ENCODE results near the gene MCC.

Gene MCC

GRCh38 chr5:113245427-113246225, 242.6 kb downstream of the MCC start:
- no peak for DNase-seq (ENCODE audit: low read depth in 2 of 2)

GRCh38 chr5:113244966-113245365, 243.3 kb downstream of the MCC start:
- no peak for DNase-seq (ENCODE audit: low read depth in 2 of 2)

- no peak for DNase-seq (ENCODE audit: low read depth in 2 of 2)
Measured at GRCh38 chr5:113243349-113243664, 244.9 kb downstream of the MCC start.

- no peak for DNase-seq (ENCODE audit: low read depth in 2 of 2)
Measured at GRCh38 chr5:113242481-113243348, 245.5 kb downstream of the MCC start.

- no peak for DNase-seq (ENCODE audit: low read depth in 2 of 2)
Measured at GRCh38 chr5:113240951-113241726, 247.1 kb downstream of the MCC start.

- no peak for DNase-seq (ENCODE audit: low read depth in 2 of 2)
Measured at GRCh38 chr5:113240032-113240431, 248.2 kb downstream of the MCC start.

GRCh38 chr5:113237893-113238292, 250.4 kb downstream of the MCC start:
- no peak for DNase-seq (ENCODE audit: low read depth in 2 of 2)

- no peak for DNase-seq (ENCODE audit: low read depth in 2 of 2)
Measured at GRCh38 chr5:113236536-113237288, 251.5 kb downstream of the MCC start.

GRCh38 chr5:113235884-113236283, 252.4 kb downstream of the MCC start:
- DNase-seq (ENCODE audit: low read depth in 2 of 2): no peak

GRCh38 chr5:113234546-113234945, 253.7 kb downstream of the MCC start:
- DNase-seq (ENCODE audit: low read depth in 2 of 2): no peak

GRCh38 chr5:113233606-113234005, 254.6 kb downstream of the MCC start:
- DNase-seq (ENCODE audit: low read depth in 2 of 2): no peak

- no peak for DNase-seq (ENCODE audit: low read depth in 2 of 2)
Measured at GRCh38 chr5:113232667-113233066, 255.6 kb downstream of the MCC start.

GRCh38 chr5:113232221-113232620, 256.0 kb downstream of the MCC start:
- DNase-seq (ENCODE audit: low read depth in 2 of 2): no peak

- DNase-seq (ENCODE audit: low read depth in 2 of 2): no peak
Measured at GRCh38 chr5:113231653-113232000, 256.6 kb downstream of the MCC start.

GRCh38 chr5:113230711-113231652, 257.3 kb downstream of the MCC start:
- DNase-seq (ENCODE audit: low read depth in 2 of 2): no peak

GRCh38 chr5:113227798-113228197, 260.5 kb downstream of the MCC start:
- no peak for DNase-seq (ENCODE audit: low read depth in 2 of 2)

GRCh38 chr5:113226116-113226736, 262.0 kb downstream of the MCC start:
- no peak for DNase-seq (ENCODE audit: low read depth in 2 of 2)

GRCh38 chr5:113225259-113225658, 263.0 kb downstream of the MCC start:
- DNase-seq (ENCODE audit: low read depth in 2 of 2): no peak

GRCh38 chr5:113224605-113225065, 263.6 kb downstream of the MCC start:
- DNase-seq (ENCODE audit: low read depth in 2 of 2): no peak

Measured in stimulated activated CD8-positive, alpha-beta memory T cell treated with anti-CD3 and anti-CD28 coated beads, Interleukin-2, amount 100 ng/mL, for 48 hours (primary cell).